ENCODE results near the gene YJU2.

DNA sequence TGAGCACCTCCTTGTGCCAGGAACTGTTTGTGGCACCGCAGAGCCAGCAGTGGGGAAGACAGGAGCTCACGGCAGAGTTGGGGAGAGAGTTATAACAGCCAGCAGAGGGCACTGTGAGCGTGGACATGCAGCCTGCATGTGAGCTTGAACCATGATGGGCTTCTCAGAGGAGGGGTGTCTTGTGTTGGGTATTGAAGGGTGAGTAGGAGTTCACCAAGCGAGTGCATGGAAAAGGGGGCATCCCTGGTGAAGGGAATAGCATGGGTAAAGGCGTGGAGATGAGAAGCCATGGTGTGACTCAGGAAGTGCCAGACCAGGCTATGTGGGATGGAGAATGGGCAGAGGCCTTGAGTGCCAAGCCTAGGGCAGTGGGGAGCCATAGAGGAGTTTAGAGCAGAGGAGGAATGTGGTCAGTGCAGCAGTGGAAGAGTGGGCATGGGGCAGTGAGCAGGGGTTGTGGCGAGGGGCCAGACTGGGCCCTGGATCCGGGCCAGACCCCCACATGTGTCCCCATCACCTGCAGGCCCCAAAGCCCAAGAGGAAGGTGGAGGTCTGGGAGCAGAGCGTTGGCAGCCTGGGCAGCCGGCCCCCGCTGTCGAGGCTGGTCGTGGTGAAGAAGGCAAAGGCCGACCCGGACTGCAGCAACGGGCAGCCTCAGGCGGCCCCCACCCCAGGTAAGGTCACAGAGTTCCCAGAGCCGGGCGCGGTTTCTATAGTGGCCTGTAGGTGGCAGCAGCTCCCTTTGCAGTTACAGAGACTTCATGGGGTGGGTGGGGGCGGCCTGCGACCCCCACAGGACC, 20.4 kb downstream of the YJU2 start:
- TF ChIP-seq, protein P1, sequence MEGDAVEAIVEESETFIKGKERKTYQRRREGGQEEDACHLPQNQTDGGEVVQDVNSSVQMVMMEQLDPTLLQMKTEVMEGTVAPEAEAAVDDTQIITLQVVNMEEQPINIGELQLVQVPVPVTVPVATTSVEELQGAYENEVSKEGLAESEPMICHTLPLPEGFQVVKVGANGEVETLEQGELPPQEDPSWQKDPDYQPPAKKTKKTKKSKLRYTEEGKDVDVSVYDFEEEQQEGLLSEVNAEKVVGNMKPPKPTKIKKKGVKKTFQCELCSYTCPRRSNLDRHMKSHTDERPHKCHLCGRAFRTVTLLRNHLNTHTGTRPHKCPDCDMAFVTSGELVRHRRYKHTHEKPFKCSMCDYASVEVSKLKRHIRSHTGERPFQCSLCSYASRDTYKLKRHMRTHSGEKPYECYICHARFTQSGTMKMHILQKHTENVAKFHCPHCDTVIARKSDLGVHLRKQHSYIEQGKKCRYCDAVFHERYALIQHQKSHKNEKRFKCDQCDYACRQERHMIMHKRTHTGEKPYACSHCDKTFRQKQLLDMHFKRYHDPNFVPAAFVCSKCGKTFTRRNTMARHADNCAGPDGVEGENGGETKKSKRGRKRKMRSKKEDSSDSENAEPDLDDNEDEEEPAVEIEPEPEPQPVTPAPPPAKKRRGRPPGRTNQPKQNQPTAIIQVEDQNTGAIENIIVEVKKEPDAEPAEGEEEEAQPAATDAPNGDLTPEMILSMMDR (IDR thresholded peaks at IDR 0.05): peak; percentile 76 to 86 (median 83)
- no peak for TF ChIP-seq POLR2AphosphoS5 (IDR thresholded peaks at IDR 0.05)
- TF ChIP-seq EP300 (IDR thresholded peaks at IDR 0.05): no peak

Measured in esophagus muscularis mucosa (tissue), 4 donors.